Activated CD4-positive, alpha-beta T cell treated with anti-CD3 and anti-CD28 coated beads for 4 hours (primary cell): Measurements from ENCODE around the gene NCKAP5L.
A peak's percentile ranks its signal among the peaks of the same experiment; 100 is the strongest.
"Not testable (repeated sequence)": the region's sequence is repeated elsewhere in the genome, so short reads cannot be mapped to it uniquely, and the experiment has no call there.

Source experiments
- DNase-seq, 2 donors: peaks; one replicate each; pipeline ENCODE4 v3.0.0-alpha.2; 2020

Gene NCKAP5L

GRCh38 chr12:49828133-49829091 lies at the start of gene NCKAP5L:
NCKAP5L (minus strand) TSS chr12:49828413; CDS start chr12:49804044, 24,369 bp downstream.
- DNase-seq: peak; percentile 90 to 92

- no peak for DNase-seq
Measured at GRCh38 chr12:49877066-49877465, 48.9 kb upstream of the NCKAP5L start.

- no peak for DNase-seq
Measured at GRCh38 chr12:49876070-49876469, 47.9 kb upstream of the NCKAP5L start.

- DNase-seq: no peak
Measured at GRCh38 chr12:49875115-49875720, 47.0 kb upstream of the NCKAP5L start.

- no peak for DNase-seq
Measured at GRCh38 chr12:49874142-49874897, 46.1 kb upstream of the NCKAP5L start.

- no peak for DNase-seq
Measured at GRCh38 chr12:49873361-49873934, 45.2 kb upstream of the NCKAP5L start.

- DNase-seq: no peak
Measured at GRCh38 chr12:49872781-49873181, 44.6 kb upstream of the NCKAP5L start.

- DNase-seq: no peak
Measured at GRCh38 chr12:49872381-49872780, 44.2 kb upstream of the NCKAP5L start.

GRCh38 chr12:49871811-49872251 lies 43.6 kb upstream of the NCKAP5L start:
- not testable (repeated sequence) for DNase-seq

- DNase-seq: no peak
Measured at GRCh38 chr12:49871263-49871561, 43.0 kb upstream of the NCKAP5L start.

GRCh38 chr12:49870501-49871262 lies 42.5 kb upstream of the NCKAP5L start:
- no peak for DNase-seq

GRCh38 chr12:49869816-49870500 lies 41.7 kb upstream of the NCKAP5L start:
- no peak for DNase-seq

- DNase-seq: no peak
Measured at GRCh38 chr12:49868952-49869815, 41.0 kb upstream of the NCKAP5L start.

- DNase-seq: no peak
Measured at GRCh38 chr12:49868449-49868848, 40.2 kb upstream of the NCKAP5L start.

- no peak for DNase-seq
Measured at GRCh38 chr12:49867570-49868341, 39.5 kb upstream of the NCKAP5L start.

- peak; percentile 64 to 78 for DNase-seq
Measured at GRCh38 chr12:49866859-49867569, 38.8 kb upstream of the NCKAP5L start.

- DNase-seq: no peak
Measured at GRCh38 chr12:49865782-49866135, 37.5 kb upstream of the NCKAP5L start.

- no peak for DNase-seq
Measured at GRCh38 chr12:49865109-49865781, 37.0 kb upstream of the NCKAP5L start.

GRCh38 chr12:49864798-49865090 lies 36.5 kb upstream of the NCKAP5L start:
- DNase-seq: no peak
